Hepatocyte (in vitro differentiated cells): ENCODE measurements around the gene KLC3.

Experiments used
- CTCF ChIP-seq: fragments of 200-600 bp; sonication (generic); IDR thresholded peaks from 2 replicates; pipeline ENCODE4 v1.5.1; 2016; ENCODE audit warnings: antibody characterized with exemption, mild to moderate bottlenecking; ENCODE audit not compliant: poor library complexity
- EZH2 ChIP-seq: fragments of 200-600 bp; sonication (generic); IDR thresholded peaks from 2 replicates; pipeline ENCODE4 v1.6.1; 2016; ENCODE audit warnings: antibody characterized with exemption, mild to moderate bottlenecking, borderline replicate concordance

- TF ChIP-seq CTCF = no peak
- no peak for TF ChIP-seq EZH2
These were observed 25.8 kb upstream of the KLC3 start for GRCh38 chr19:45314708-45315245.
